GM20000 (cell line): Measurements from ENCODE around the gene DOC2A.

Experiments
- DNase-seq: peaks from one replicate; pipeline ENCODE4 v3.0.0; 2012; ENCODE audit warnings: low spot score
- TF ChIP-seq, protein P1 (sequence below): IDR thresholded peaks from 2 replicates; pipeline ENCODE4 v1.5.1; 2012; ENCODE audit warnings: mild to moderate bottlenecking, control low read depth; ENCODE audit errors: extremely low read depth, missing control alignments

Gene DOC2A

DNA sequence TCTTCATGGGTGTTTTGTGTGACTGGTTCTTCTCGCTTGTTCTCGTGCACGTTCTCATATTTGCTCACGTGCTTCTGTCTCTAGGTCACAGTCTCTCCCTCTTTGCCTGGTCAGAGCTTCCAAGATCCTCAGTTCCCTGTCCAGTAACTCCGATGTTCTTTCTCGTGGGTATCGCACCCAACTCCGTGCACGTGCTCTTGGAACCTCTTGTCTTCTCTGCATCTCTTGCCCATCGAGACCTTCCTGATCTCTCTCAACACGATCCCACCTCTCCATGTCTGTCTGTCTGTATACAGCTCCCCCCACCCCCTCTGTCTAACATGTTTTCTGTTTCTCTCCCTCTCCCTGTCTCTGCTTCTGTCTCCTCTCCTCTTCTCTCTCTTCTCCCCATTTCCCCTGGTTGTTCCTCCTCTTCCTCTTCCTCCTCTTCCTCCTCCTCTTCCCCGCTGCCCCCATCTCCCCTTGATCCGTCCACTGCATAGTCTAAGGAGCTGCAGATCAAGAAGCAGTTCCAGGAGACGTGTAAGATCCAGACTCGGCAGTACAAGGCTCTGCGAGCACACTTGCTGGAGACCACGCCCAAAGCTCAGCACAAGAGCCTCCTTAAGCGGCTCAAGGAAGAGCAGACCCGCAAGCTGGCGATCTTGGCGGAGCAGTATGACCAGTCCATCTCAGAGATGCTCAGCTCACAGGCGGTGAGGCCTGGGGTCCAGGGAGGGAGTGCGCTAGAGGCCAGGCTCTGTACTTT is 21.5 kb downstream of the DOC2A start:
- TF ChIP-seq, protein P1, sequence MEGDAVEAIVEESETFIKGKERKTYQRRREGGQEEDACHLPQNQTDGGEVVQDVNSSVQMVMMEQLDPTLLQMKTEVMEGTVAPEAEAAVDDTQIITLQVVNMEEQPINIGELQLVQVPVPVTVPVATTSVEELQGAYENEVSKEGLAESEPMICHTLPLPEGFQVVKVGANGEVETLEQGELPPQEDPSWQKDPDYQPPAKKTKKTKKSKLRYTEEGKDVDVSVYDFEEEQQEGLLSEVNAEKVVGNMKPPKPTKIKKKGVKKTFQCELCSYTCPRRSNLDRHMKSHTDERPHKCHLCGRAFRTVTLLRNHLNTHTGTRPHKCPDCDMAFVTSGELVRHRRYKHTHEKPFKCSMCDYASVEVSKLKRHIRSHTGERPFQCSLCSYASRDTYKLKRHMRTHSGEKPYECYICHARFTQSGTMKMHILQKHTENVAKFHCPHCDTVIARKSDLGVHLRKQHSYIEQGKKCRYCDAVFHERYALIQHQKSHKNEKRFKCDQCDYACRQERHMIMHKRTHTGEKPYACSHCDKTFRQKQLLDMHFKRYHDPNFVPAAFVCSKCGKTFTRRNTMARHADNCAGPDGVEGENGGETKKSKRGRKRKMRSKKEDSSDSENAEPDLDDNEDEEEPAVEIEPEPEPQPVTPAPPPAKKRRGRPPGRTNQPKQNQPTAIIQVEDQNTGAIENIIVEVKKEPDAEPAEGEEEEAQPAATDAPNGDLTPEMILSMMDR = no peak
- DNase-seq = no peak

DNA sequence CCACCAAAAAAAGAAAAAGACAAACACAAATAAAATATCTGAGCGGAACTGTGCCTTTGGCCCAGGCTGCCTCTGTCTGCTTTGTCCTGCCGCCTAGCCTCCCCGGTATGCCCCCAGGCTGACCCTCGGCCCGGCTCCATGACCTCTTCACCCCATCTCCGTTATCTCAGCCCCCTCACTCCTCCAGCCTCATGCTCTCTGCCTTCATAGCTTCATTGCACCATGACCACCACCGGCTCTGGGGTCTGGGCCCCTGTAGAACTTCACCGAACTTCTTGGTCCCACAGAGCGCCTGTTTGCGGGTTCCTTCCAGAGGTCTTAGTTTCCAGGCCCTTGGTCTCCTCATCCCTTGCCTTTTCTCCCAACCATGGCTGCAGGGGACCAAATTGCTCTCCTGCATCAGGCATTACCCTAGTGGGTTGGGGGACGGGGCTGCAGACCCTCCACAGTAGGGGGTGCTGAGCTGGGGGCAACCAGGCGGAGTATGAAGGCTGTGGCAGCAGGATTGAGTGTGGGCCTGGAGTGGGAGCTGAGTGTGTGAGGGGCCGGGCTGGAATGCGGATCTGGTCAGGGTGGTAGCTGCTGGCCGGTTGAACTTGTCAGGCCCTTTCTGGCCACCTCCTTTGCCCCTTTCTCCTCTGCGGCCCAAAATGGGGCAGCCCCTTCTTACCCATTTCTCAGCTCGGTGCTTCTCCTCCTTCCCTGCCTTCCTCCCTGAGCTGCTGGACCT is 22.3 kb downstream of the DOC2A start:
- no peak for DNase-seq
- TF ChIP-seq, protein P1 = no peak

DNA sequence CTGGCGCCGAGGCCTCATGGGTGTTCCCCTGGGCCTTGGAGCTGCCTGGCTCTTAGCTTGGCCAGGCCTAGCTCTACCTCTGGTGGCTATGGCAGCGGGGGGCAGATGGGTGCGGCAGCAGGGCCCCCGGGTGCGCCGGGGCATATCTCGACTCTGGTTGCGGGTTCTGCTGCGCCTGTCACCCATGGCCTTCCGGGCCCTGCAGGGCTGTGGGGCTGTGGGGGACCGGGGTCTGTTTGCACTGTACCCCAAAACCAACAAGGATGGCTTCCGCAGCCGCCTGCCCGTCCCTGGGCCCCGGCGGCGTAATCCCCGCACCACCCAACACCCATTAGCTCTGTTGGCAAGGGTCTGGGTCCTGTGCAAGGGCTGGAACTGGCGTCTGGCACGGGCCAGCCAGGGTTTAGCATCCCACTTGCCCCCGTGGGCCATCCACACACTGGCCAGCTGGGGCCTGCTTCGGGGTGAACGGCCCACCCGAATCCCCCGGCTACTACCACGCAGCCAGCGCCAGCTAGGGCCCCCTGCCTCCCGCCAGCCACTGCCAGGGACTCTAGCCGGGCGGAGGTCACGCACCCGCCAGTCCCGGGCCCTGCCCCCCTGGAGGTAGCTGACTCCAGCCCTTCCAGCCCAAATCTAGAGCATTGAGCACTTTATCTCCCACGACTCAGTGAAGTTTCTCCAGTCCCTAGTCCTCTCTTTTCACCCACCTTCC is 23.3 kb downstream of the DOC2A start:
- DNase-seq = no peak
- TF ChIP-seq, protein P1 = no peak

DNA sequence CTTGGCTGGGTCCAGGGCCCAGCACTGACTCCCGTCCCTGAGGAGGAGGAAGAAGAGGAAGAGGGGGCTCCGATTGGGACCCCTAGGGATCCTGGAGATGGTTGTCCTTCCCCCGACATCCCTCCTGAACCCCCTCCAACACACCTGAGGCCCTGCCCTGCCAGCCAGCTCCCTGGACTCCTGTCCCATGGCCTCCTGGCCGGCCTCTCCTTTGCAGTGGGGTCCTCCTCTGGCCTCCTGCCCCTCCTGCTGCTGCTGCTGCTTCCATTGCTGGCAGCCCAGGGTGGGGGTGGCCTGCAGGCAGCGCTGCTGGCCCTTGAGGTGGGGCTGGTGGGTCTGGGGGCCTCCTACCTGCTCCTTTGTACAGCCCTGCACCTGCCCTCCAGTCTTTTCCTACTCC is 23.9 kb downstream of the DOC2A start:
- TF ChIP-seq, protein P1 = no peak
- DNase-seq = no peak

DNA sequence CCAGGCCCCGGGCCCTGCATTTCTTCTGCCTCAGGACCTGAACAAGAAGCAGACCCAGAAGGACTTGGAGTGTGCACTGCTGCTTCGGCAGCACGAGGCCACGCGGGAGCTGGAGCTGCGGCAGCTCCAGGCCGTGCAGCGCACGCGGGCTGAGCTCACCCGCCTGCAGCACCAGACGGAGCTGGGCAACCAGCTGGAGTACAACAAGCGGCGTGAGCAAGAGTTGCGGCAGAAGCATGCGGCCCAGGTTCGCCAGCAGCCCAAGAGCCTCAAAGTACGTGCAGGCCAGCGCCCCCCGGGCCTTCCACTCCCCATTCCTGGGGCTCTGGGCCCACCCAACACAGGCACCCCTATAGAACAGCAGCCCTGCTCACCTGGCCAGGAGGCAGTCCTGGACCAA is 24.6 kb downstream of the DOC2A start:
- TF ChIP-seq, protein P1 = no peak
- DNase-seq = no peak

DNA sequence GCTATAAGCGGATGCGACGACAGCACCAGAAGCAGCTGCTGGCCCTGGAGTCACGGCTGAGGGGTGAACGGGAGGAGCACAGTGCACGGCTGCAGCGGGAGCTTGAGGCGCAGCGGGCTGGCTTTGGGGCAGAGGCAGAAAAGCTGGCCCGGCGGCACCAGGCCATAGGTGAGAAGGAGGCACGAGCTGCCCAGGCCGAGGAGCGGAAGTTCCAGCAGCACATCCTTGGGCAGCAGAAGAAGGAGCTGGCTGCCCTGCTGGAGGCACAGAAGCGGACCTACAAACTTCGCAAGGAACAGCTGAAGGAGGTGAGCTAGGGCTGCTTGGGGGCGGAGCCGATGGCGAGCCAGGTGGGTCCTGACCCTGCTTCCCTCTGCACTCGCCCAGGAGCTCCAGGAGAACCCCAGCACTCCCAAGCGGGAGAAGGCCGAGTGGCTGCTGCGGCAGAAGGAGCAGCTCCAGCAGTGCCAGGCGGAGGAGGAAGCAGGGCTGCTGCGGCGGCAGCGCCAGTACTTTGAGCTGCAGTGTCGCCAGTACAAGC is 25.5 kb downstream of the DOC2A start:
- DNase-seq = no peak
- TF ChIP-seq, protein P1 = no peak
